K562 (cell line): ENCODE results near the gene PARPBP.
"Not testable (repeated sequence)": the region's sequence is repeated elsewhere in the genome, so short reads cannot be mapped to it uniquely, and the experiment has no call there.

ENCODE experiments used
- BMI1 ChIP-seq: fragments of 150-350 bp; IDR thresholded peaks from 2 replicates; pipeline ENCODE4 v1.6.1; 2014; ENCODE audit warnings: low read length
- YBX1 ChIP-seq: fragments of 450-650 bp; IDR thresholded peaks from 2 replicates; pipeline ENCODE4 v1.7.1; 2016; ENCODE audit warnings: mild to moderate bottlenecking
- ZNF76 ChIP-seq: fragments of 250-450 bp; sonication (Bioruptor Pico); IDR thresholded peaks from 2 replicates; pipeline ENCODE4 v1.4.0; 2020; ENCODE audit warnings: mild to moderate bottlenecking, moderate library complexity, borderline replicate concordance
- TF ChIP-seq, protein P1 (sequence below), 2 experiments: fragments of 450-650 bp; formaldehyde crosslinking in 1 of 2; IDR thresholded peaks; 2 replicates each; pipeline versions ENCODE4 v1.4.0 to v1.6.1; 2014 to 2020; ENCODE audit warnings: mild to moderate bottlenecking in 2 of 2, borderline replicate concordance in 1 of 2, low read depth in 1 of 2

DNA sequence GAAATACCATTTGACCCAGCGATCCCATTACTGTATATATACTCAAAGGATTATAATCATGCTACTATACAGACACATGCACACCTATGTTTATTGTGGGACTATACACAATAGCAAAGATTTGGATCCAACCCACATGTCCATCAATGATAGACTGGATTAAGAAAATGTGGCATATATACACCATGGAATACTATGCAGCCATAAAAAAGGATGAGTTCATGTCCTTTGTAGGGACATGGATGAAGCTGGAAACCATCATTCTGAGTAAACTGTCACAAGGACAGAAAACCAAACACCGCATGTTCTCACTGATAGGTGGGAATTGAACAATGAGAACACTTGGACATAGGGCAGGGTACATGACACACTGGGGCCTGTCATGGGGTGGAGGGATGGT lies 120.9 kb downstream of the PARPBP start:
- TF ChIP-seq, protein P1, sequence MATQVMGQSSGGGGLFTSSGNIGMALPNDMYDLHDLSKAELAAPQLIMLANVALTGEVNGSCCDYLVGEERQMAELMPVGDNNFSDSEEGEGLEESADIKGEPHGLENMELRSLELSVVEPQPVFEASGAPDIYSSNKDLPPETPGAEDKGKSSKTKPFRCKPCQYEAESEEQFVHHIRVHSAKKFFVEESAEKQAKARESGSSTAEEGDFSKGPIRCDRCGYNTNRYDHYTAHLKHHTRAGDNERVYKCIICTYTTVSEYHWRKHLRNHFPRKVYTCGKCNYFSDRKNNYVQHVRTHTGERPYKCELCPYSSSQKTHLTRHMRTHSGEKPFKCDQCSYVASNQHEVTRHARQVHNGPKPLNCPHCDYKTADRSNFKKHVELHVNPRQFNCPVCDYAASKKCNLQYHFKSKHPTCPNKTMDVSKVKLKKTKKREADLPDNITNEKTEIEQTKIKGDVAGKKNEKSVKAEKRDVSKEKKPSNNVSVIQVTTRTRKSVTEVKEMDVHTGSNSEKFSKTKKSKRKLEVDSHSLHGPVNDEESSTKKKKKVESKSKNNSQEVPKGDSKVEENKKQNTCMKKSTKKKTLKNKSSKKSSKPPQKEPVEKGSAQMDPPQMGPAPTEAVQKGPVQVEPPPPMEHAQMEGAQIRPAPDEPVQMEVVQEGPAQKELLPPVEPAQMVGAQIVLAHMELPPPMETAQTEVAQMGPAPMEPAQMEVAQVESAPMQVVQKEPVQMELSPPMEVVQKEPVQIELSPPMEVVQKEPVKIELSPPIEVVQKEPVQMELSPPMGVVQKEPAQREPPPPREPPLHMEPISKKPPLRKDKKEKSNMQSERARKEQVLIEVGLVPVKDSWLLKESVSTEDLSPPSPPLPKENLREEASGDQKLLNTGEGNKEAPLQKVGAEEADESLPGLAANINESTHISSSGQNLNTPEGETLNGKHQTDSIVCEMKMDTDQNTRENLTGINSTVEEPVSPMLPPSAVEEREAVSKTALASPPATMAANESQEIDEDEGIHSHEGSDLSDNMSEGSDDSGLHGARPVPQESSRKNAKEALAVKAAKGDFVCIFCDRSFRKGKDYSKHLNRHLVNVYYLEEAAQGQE (IDR thresholded peaks at IDR 0.05; ENCODE audit: borderline replicate concordance), result not testable (repeated sequence)
- TF ChIP-seq, protein P1 (CRISPR knock-in tag; IDR thresholded peaks at IDR 0.05; ENCODE audit: low read depth), result not testable (repeated sequence)
- TF ChIP-seq ZNF76 (CRISPR knock-in tag); BMI1; YBX1: not testable (repeated sequence)
